ENCODE measurements around the gene MIAT.

MIAT gene

GRCh38 chr22:26631282-26631681, 26.1 kb upstream of the MIAT start:
- in situ Hi-C loops (cut with HindIII; ENCODE audit: low sequenced_read_pairs): no loop called here
- TF ChIP-seq, protein P1, sequence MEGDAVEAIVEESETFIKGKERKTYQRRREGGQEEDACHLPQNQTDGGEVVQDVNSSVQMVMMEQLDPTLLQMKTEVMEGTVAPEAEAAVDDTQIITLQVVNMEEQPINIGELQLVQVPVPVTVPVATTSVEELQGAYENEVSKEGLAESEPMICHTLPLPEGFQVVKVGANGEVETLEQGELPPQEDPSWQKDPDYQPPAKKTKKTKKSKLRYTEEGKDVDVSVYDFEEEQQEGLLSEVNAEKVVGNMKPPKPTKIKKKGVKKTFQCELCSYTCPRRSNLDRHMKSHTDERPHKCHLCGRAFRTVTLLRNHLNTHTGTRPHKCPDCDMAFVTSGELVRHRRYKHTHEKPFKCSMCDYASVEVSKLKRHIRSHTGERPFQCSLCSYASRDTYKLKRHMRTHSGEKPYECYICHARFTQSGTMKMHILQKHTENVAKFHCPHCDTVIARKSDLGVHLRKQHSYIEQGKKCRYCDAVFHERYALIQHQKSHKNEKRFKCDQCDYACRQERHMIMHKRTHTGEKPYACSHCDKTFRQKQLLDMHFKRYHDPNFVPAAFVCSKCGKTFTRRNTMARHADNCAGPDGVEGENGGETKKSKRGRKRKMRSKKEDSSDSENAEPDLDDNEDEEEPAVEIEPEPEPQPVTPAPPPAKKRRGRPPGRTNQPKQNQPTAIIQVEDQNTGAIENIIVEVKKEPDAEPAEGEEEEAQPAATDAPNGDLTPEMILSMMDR (IDR thresholded peaks at IDR 0.05; ENCODE audit: low read depth, low read length): no peak
- no peak overlapping the region for H3K4me3 ChIP-seq (ENCODE audit: low read depth, low read length)
- DNase-seq (ENCODE audit: low read depth, low spot score): no peak

- TF ChIP-seq, protein P1 (IDR thresholded peaks at IDR 0.05; ENCODE audit: low read depth, low read length): no peak
- no peak overlapping the region for H3K4me3 ChIP-seq (ENCODE audit: low read depth, low read length)
- in situ Hi-C loops (cut with HindIII; ENCODE audit: low sequenced_read_pairs): no loop called here
- DNase-seq (ENCODE audit: low read depth, low spot score): no peak
These were observed 24.8 kb upstream of the MIAT start for GRCh38 chr22:26632422-26633155.

DNA sequence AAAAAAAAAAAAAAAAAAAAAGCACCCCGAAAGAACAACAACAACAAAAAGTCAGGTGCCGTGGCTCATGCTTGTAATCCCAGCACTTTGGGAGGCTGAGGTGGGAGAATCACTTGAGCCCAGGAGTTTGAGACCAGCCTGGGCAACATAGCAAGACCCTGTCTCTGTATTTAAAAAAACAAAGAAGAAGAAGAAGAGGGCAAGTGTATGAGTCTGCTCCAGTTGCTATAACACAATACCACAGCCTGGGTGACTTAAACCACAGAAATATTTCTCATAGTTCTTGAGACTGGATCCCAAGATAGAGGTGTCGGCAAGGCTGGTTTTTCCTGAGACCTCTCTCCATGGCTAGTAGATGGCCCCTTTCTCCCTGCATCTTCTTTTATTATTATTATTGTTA, 23.2 kb upstream of the MIAT start:
- TF ChIP-seq, protein P1 (IDR thresholded peaks at IDR 0.05; ENCODE audit: low read depth, low read length): no peak
- no peak for DNase-seq (ENCODE audit: low read depth, low spot score)
- H3K4me3 ChIP-seq (ENCODE audit: low read depth, low read length): no peak overlapping the region
- in situ Hi-C loops (cut with HindIII; ENCODE audit: low sequenced_read_pairs): no loop called here

GRCh38 chr22:26635117-26635516, 22.3 kb upstream of the MIAT start:
- TF ChIP-seq, protein P1 (IDR thresholded peaks at IDR 0.05; ENCODE audit: low read depth, low read length): no peak
- no peak overlapping the region for H3K4me3 ChIP-seq (ENCODE audit: low read depth, low read length)
- DNase-seq (ENCODE audit: low read depth, low spot score): no peak
- in situ Hi-C loops (cut with HindIII; ENCODE audit: low sequenced_read_pairs): no loop called here

DNA sequence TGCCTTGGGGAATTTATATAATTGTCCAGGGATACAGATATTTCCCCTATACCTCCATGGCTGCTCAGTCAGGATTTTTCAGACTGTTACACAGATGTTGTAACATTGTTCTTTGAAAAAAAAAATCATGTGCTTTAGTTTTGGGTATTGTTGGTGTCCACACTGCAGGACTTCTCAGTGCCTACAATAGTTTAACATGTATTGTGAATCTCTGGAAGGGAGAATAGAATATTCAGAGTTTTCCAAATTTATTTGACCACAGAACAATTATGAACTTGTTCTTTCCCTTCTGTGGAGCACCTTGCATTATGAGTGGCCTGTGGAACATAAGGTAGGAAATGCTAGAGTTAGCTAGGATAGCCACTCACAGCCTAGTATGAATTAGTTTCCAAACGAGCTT, 21.1 kb upstream of the MIAT start:
- TF ChIP-seq, protein P1 (IDR thresholded peaks at IDR 0.05; ENCODE audit: low read depth, low read length): no peak
- in situ Hi-C loops (cut with HindIII; ENCODE audit: low sequenced_read_pairs): no loop called here
- DNase-seq (ENCODE audit: low read depth, low spot score): no peak

GRCh38 chr22:26642465-26643417, 14.6 kb upstream of the MIAT start:
- H3K4me3 ChIP-seq (ENCODE audit: low read depth, low read length): no peak overlapping the region
- in situ Hi-C loops (cut with HindIII; ENCODE audit: low sequenced_read_pairs): no loop called here
- DNase-seq (ENCODE audit: low read depth, low spot score): peak; percentile 41
- TF ChIP-seq, protein P1 (IDR thresholded peaks at IDR 0.05; ENCODE audit: low read depth, low read length): no peak

More for the DNA sequence above, 21.1 kb upstream of the MIAT start:
- H3K4me3 ChIP-seq (ENCODE audit: low read depth, low read length): no peak overlapping the region
